ENCODE measurements around the gene ADAMTS4.

Gene ADAMTS4

DNA sequence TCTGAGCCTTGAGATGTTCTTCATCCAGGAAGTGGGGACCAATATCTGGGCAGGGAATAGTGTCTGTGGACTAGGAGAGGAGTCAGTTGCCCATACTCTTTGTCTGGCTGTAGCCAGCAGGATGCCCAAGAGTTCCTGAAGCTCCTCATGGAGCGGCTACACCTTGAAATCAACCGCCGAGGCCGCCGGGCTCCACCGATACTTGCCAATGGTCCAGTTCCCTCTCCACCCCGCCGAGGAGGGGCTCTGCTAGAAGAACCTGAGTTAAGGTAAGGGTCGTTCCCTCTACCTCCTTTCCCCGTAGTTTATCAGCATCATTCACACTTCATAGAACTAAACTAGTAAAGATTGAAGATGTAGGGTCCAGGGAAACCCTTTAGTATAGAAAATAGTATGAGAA is 36.0 kb downstream of the ADAMTS4 start:
- no peaks in the 10 kb centered on the region for H3K36me3 ChIP-seq (ENCODE audit: control insufficient read depth, insufficient read depth, low read length)
- no peaks in the 10 kb centered on the region for H3K27me3 ChIP-seq (ENCODE audit: control insufficient read depth, insufficient read depth, low read length)
- H3K4me1 ChIP-seq (ENCODE audit: control insufficient read depth, insufficient read depth, low read length): peaks cover 42% of the 10 kb centered on the region
- no peak overlapping the region for H3K9ac ChIP-seq (ENCODE audit: low read length)
- no peak overlapping the region for H3K4me3 ChIP-seq (ENCODE audit: low read length)
- no peaks in the 10 kb centered on the region for H3K9me3 ChIP-seq (ENCODE audit: control insufficient read depth, low read length)

GRCh38 chr1:161162052-161162451 is 36.8 kb downstream of the ADAMTS4 start:
- Histone ChIP-seq H3K4me3 (ENCODE audit: low read length) (no peak overlapping the region), H3K9me3 (ENCODE audit: control insufficient read depth, low read length) (no peaks in the 10 kb centered on the region), H3K4me1 (ENCODE audit: control insufficient read depth, insufficient read depth, low read length) (peaks cover 40% of the 10 kb centered on the region), H3K36me3 (ENCODE audit: control insufficient read depth, insufficient read depth, low read length) (peaks cover under 1% of the 10 kb centered on the region), H3K9ac (ENCODE audit: low read length) (no peak overlapping the region), H3K27me3 (ENCODE audit: control insufficient read depth, insufficient read depth, low read length) (no peaks in the 10 kb centered on the region)

DNA sequence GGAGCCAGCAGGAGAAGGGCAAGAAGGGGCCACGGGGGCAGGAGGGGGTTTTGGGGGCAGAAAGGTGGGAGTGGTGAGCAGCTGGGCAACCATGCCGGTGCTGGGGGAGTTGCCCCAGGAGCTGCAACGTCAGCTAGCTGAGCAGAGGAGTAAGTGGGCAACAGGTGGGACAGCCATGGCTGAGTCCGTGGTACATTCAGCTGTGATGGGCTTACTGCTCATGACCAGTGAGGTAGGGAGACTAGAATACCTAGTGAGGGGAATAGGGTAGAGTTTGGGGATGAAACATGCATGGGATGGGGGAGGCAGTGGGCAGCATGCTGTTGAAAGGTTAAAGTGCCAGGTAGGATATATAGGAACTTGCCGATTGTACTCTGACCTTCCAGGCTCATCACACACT is 37.2 kb downstream of the ADAMTS4 start:
- H3K4me1 ChIP-seq (ENCODE audit: control insufficient read depth, insufficient read depth, low read length): peaks cover 36% of the 10 kb centered on the region

GRCh38 chr1:161160671-161161145 is 38.1 kb downstream of the ADAMTS4 start:
- Histone ChIP-seq H3K4me3 (ENCODE audit: low read length) (no peak overlapping the region), H3K27me3 (ENCODE audit: control insufficient read depth, insufficient read depth, low read length) (no peaks in the 10 kb centered on the region), H3K9me3 (ENCODE audit: control insufficient read depth, low read length) (no peaks in the 10 kb centered on the region), H3K36me3 (ENCODE audit: control insufficient read depth, insufficient read depth, low read length) (peaks cover 4% of the 10 kb centered on the region), H3K9ac (ENCODE audit: low read length) (no peak overlapping the region), H3K4me1 (ENCODE audit: control insufficient read depth, insufficient read depth, low read length) (peaks cover 34% of the 10 kb centered on the region)

More for the DNA sequence above, 37.2 kb downstream of the ADAMTS4 start:
- Histone ChIP-seq H3K36me3 (ENCODE audit: control insufficient read depth, insufficient read depth, low read length) (peaks cover 4% of the 10 kb centered on the region), H3K9me3 (ENCODE audit: control insufficient read depth, low read length) (no peaks in the 10 kb centered on the region), H3K9ac (ENCODE audit: low read length) (no peak overlapping the region), H3K27me3 (ENCODE audit: control insufficient read depth, insufficient read depth, low read length) (no peaks in the 10 kb centered on the region), H3K4me3 (ENCODE audit: low read length) (no peak overlapping the region)

DNA sequence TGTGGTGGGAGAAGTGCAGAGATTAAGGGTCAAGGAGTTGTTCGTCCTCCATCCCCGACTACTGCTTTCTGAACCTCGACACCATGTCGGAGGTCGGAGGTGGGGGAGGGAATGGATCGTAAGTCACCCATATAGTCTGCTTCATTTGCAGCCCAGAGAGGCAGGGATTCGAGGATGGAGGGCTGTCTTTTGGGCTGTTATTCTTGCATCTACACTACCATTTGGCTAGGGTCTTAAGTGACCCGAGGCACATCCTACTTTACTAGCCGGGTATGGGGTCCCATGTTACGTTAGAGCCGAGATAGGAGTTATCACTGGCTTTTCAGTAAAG is 39.0 kb downstream of the ADAMTS4 start:
- H3K27me3 ChIP-seq (ENCODE audit: control insufficient read depth, insufficient read depth, low read length): no peaks in the 10 kb centered on the region
- H3K36me3 ChIP-seq (ENCODE audit: control insufficient read depth, insufficient read depth, low read length): peaks cover 4% of the 10 kb centered on the region
- peak overlapping the region; percentile 87 for H3K9ac ChIP-seq (ENCODE audit: low read length)
- H3K4me3 ChIP-seq (ENCODE audit: low read length): peak overlapping the region; percentile 90
- H3K4me1 ChIP-seq (ENCODE audit: control insufficient read depth, insufficient read depth, low read length): peaks cover 32% of the 10 kb centered on the region
- no peaks in the 10 kb centered on the region for H3K9me3 ChIP-seq (ENCODE audit: control insufficient read depth, low read length)

GRCh38 chr1:161159087-161159912 is 39.6 kb downstream of the ADAMTS4 start, which contains the start of gene USP21:
TSS of gene USP21 (plus strand) at chr1:161159500. CDS start at chr1:161160641, 1,141 bp downstream.
- H3K4me3 ChIP-seq (ENCODE audit: low read length): peak within 1 kb of the TSS; percentile 90
- H3K36me3 ChIP-seq (ENCODE audit: control insufficient read depth, insufficient read depth, low read length): peaks cover 4% of the 10 kb centered on the region
- H3K4me1 ChIP-seq (ENCODE audit: control insufficient read depth, insufficient read depth, low read length): peaks cover 36% of the 10 kb centered on the region
- H3K9ac ChIP-seq (ENCODE audit: low read length): peak within 1 kb of the TSS; percentile 87
- no peaks in the 10 kb centered on the region for H3K27me3 ChIP-seq (ENCODE audit: control insufficient read depth, insufficient read depth, low read length)
- no peaks in the 10 kb centered on the region for H3K9me3 ChIP-seq (ENCODE audit: control insufficient read depth, low read length)

DNA sequence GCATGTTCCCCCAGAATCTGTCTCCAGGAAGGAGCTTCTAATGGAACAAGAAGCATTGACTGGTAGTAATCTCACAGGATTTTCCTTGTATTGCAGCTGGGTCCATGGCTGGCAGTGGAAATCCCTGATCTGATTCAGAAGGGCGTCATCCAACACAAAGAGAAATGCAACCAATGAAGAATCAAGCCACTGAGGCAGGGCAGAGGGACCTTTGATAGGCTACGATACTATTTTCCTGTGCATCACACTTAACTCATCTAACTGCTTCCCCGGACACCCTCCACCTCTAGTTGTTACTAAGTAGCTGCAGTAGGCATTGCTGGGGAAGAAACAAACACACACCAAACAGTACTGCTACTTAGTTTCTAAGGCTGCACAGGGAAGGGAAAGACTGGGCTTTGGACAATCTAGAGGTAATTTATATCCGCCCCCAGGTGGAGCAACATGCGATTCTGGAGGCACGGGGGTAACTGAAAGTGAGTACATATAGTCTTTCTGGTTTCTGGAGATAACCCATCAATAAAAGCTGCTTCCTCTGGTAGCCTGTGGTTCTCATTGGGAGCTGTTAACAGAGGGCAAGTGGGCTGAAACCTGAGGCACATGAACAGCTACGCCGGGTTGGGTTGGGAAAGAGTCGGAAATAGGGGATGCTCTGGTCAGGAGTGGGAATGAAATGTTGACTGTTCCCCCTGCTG is 40.4 kb downstream of the ADAMTS4 start:
- Histone ChIP-seq H3K27me3 (ENCODE audit: control insufficient read depth, insufficient read depth, low read length) (no peaks in the 10 kb centered on the region), H3K36me3 (ENCODE audit: control insufficient read depth, insufficient read depth, low read length) (peaks cover 4% of the 10 kb centered on the region), H3K4me3 (ENCODE audit: low read length) (peak overlapping the region; percentile 90), H3K4me1 (ENCODE audit: control insufficient read depth, insufficient read depth, low read length) (peaks cover 36% of the 10 kb centered on the region), H3K9me3 (ENCODE audit: control insufficient read depth, low read length) (no peaks in the 10 kb centered on the region), H3K9ac (ENCODE audit: low read length) (peak overlapping the region; percentile 87)

- Histone ChIP-seq H3K36me3 (ENCODE audit: control insufficient read depth, insufficient read depth, low read length) (peaks cover 4% of the 10 kb centered on the region), H3K4me1 (ENCODE audit: control insufficient read depth, insufficient read depth, low read length) (peaks cover 36% of the 10 kb centered on the region), H3K9ac (ENCODE audit: low read length) (no peak overlapping the region), H3K9me3 (ENCODE audit: control insufficient read depth, low read length) (no peaks in the 10 kb centered on the region), H3K27me3 (ENCODE audit: control insufficient read depth, insufficient read depth, low read length) (no peaks in the 10 kb centered on the region), H3K4me3 (ENCODE audit: low read length) (no peak overlapping the region)
These were observed 41.0 kb downstream of the ADAMTS4 start for GRCh38 chr1:161157867-161158266.

DNA sequence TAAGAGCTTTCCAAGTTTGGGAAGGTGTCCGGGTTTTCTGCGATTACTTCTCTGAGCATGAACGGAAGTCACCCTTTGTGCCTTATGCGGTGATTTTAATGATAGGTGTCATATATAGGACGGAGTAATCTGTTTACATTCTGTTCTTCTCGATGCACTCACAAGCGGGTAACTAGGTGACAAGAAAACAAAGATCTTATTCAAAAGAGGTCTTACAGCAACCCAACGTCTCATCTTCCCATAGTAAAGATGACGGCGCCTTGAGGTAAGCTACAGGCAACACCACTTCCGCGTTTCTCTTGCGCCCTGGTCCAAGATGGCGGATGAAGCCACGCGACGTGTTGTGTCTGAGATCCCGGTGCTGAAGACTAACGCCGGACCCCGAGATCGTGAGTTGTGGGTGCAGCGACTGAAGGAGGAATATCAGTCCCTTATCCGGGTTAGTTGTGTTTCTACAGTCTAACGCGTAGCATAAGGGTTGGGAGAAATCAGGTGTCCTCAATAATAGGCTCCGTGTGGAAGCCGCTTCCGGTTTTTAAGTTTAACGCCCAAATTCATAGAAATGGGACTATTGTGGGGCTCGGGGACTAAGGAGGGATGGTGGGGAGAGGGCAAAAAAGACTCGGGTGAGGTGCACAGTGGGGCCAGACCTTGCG is 45.0 kb downstream of the ADAMTS4 start, which contains the start of gene UFC1:
UFC1 (plus strand) TSS at position 297 of the 656 bp plus-strand sequence; CDS start at position 317, 20 bp downstream.
- peak within 1 kb of the TSS; percentile 87 for H3K4me3 ChIP-seq (ENCODE audit: low read length)
- peaks cover 4% of the 10 kb centered on the region for H3K36me3 ChIP-seq (ENCODE audit: control insufficient read depth, insufficient read depth, low read length)
- no peaks in the 10 kb centered on the region for H3K27me3 ChIP-seq (ENCODE audit: control insufficient read depth, insufficient read depth, low read length)
- H3K9ac ChIP-seq (ENCODE audit: low read length): peak within 1 kb of the TSS; percentile 97
- peaks cover 15% of the 10 kb centered on the region for H3K4me1 ChIP-seq (ENCODE audit: control insufficient read depth, insufficient read depth, low read length)
- H3K9me3 ChIP-seq (ENCODE audit: control insufficient read depth, low read length): no peaks in the 10 kb centered on the region

DNA sequence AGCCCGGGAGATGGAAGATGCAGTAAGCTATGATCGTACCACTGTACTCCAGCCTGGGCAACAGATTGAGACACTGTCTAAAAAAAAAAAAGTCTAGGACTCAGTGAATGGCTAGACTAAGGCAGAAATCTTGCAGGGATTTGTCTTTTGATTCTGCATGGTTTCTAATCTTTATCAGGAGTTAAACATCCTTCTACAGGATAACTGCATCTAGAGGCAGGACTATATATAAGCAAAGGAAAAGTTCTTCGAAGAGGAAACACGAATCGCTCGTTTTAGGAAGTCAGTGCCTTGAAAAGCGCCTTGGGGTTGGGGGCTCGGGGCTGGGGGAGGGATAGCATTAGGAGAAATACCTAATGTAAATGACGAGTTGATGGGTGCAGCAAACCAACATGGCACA is 45.7 kb downstream of the ADAMTS4 start:
- Histone ChIP-seq H3K36me3 (ENCODE audit: control insufficient read depth, insufficient read depth, low read length) (peaks cover 4% of the 10 kb centered on the region), H3K27me3 (ENCODE audit: control insufficient read depth, insufficient read depth, low read length) (no peaks in the 10 kb centered on the region), H3K4me1 (ENCODE audit: control insufficient read depth, insufficient read depth, low read length) (peaks cover 10% of the 10 kb centered on the region), H3K9me3 (ENCODE audit: control insufficient read depth, low read length) (no peaks in the 10 kb centered on the region), H3K4me3 (ENCODE audit: low read length) (no peak overlapping the region), H3K9ac (ENCODE audit: low read length) (peak overlapping the region; percentile 97)

DNA sequence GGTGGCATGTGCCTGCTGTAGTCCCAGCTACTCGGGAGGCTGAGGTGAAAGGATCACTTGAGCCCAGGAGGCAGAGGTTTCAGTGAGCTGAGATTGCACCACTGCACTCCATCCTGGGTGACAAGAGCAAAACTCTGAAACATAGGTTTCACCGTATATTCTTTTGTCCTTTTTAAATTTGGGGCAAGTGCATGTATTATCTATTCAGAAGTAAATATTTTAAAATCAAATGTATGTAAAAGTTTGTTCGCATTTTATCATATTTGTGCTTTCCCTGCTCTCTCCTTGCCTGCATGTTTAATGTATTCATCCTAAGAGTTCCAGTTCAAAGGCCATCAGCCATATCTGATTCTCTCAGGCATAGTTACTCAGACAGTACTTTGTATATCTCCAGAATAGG is 53.0 kb downstream of the ADAMTS4 start:
- no peak overlapping the region for H3K9ac ChIP-seq (ENCODE audit: low read length)
- no peaks in the 10 kb centered on the region for H3K4me1 ChIP-seq (ENCODE audit: control insufficient read depth, insufficient read depth, low read length)
- H3K27me3 ChIP-seq (ENCODE audit: control insufficient read depth, insufficient read depth, low read length): no peaks in the 10 kb centered on the region
- no peaks in the 10 kb centered on the region for H3K9me3 ChIP-seq (ENCODE audit: control insufficient read depth, low read length)
- H3K36me3 ChIP-seq (ENCODE audit: control insufficient read depth, insufficient read depth, low read length): no peaks in the 10 kb centered on the region
- no peak overlapping the region for H3K4me3 ChIP-seq (ENCODE audit: low read length)

All from mucosa of stomach (tissue), 1 donor.